HG02571 (cell line): Measurements from ENCODE around the gene PTTG1IP2.

Source experiments
- ATAC-seq: cut with Tn5 transposase; IDR thresholded peaks from one replicate; pipeline ENCODE4 v1.9.1; 2021; ENCODE audit warnings: mild to moderate bottlenecking, moderate library complexity; ENCODE audit not compliant: unreplicated experiment

The PTTG1IP2 gene

DNA sequence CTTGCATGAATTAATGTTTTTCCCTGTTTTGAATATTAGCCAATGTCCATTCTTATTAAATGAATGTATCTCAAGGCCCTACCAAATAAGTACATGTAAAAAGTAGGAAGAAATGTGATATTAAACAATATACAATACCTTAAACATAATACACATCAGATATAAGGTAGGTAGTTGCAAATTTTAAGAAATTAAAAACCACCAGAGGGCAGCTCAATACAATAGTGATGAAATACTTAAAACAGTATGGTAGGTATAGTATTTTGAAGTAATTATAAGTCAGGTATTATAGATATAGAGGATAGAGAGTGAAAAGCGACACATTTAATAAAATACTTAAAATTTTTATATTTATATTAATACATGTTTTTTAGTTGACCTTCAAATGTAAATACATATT is 83.1 kb downstream of the PTTG1IP2 start:
- no peak for ATAC-seq

DNA sequence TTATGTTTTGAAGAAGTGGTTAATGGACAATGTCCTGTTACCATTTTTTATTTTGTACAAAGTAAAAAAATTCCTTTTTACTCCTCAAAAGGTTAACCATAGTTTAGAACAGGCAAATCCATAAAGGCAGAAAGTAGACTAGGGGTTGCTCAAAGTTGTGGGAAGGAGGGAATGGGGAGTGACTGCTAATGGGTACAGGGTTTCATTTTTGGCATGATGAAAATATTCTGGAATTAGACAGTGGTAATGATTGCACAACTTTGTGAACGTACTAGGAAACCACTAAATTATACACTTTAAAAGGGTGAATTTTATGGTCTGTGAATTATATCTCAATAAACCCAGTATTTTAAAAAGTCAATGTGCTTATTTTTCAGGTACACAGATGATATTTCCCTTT is 91.3 kb downstream of the PTTG1IP2 start:
- ATAC-seq: no peak
